Sigmoid colon (tissue), 4 donors: ENCODE data around the gene CCR7.
"Not testable (repeated sequence)": the region's sequence is repeated elsewhere in the genome, so short reads cannot be mapped to it uniquely, and the experiment has no call there.

Experiments
- CTCF ChIP-seq, 4 experiments: fragments of 450-650 bp in 3 of 4; fragments of 200-600 bp in 1 of 4; IDR thresholded peaks; one replicate each; pipeline ENCODE4 v1.5.1; 2016 to 2019; ENCODE audit warnings: antibody characterized with exemption in 4 of 4, mild to moderate bottlenecking in 3 of 4, moderate library complexity in 2 of 4
- EP300 ChIP-seq, 4 donors: sonication (generic); formaldehyde crosslinking; IDR thresholded peaks; one replicate each; pipeline ENCODE4 v1.6.1; 2017; ENCODE audit warnings: antibody characterized with exemption in 4 of 4
- POLR2A ChIP-seq, 2 donors: fragments of 450-650 bp; IDR thresholded peaks; one replicate each; pipeline ENCODE4 v1.6.1; 2016; ENCODE audit warnings: antibody characterized with exemption in 2 of 2, mild to moderate bottlenecking in 2 of 2, moderate library complexity in 2 of 2
- POLR2AphosphoS5 ChIP-seq, 4 donors: sonication (generic); formaldehyde crosslinking; IDR thresholded peaks; one replicate each; pipeline ENCODE4 v1.6.1; 2017; ENCODE audit warnings: antibody characterized with exemption in 4 of 4

DNA sequence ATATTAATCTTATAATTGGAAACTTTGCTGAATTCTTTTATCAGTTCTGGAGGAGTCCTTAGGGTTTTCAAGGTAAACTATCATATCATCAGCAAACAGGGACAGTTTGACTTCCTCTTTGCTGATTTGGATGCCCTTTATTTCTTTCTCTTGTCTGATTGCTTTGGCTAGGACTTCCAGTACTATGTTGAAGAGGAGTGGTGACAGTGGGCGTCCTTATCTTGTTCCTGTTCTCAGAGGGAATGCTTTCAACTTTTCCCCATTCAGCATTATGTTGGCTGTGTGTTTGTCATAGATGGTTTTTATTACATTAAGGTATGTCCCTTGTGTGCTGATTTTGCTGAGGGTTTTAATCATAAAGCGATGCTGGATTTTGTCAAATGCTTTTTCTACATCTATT is 19.7 kb upstream of the CCR7 start:
- TF ChIP-seq CTCF, POLR2A, EP300, POLR2AphosphoS5 (IDR thresholded peaks at IDR 0.05): not testable (repeated sequence)
